Measurements from ENCODE around the gene FGF5.

FGF5 gene

GRCh38 chr4:80309294-80310004 is 43.0 kb downstream of the FGF5 start:
- TF ChIP-seq CTCF (IDR thresholded peaks at IDR 0.05): no peak

- TF ChIP-seq CTCF (IDR thresholded peaks at IDR 0.05): no peak
Observed at GRCh38 chr4:80311130-80311529, 44.7 kb downstream of the FGF5 start.

- TF ChIP-seq CTCF (IDR thresholded peaks at IDR 0.05): no peak
Observed at GRCh38 chr4:80312124-80312523, 45.7 kb downstream of the FGF5 start.

GRCh38 chr4:80313627-80314026 is 47.2 kb downstream of the FGF5 start:
- no peak for TF ChIP-seq CTCF (IDR thresholded peaks at IDR 0.05)

- no peak for TF ChIP-seq CTCF (IDR thresholded peaks at IDR 0.05)
Observed at GRCh38 chr4:80321341-80321740, 54.9 kb downstream of the FGF5 start.

GRCh38 chr4:80321776-80322175 is 55.3 kb downstream of the FGF5 start:
- no peak for TF ChIP-seq CTCF (IDR thresholded peaks at IDR 0.05)

- TF ChIP-seq CTCF (IDR thresholded peaks at IDR 0.05): no peak
Observed at GRCh38 chr4:80322716-80323115, 56.3 kb downstream of the FGF5 start.

- TF ChIP-seq CTCF (IDR thresholded peaks at IDR 0.05): no peak
Observed at GRCh38 chr4:80324171-80324570, 57.7 kb downstream of the FGF5 start.

All from LNCAP (cell line).